ENCODE results near the gene NUFIP2. TPM values are rescaled to one million over a fixed set of nuclear protein-coding genes. Genes with fewer than 3 reads are reported as not detected.
"Not testable (repeated sequence)": the region's sequence is repeated elsewhere in the genome, so short reads cannot be mapped to it uniquely, and the experiment has no call there.

The NUFIP2 gene
- 26.5 and 31.7 TPM in 2 replicates for polyA plus RNA-seq (2014; cell fraction: cytosol; rRNA removed)
- polyA plus RNA-seq (2014; cell fraction: nucleus; rRNA removed): 21.9 and 25.7 TPM in 2 replicates

- DNase-seq (ENCODE audit: low spot score): peak; percentile 99
Measured at GRCh38 chr17:29293890-29294579, at the start of gene NUFIP2. Gene NUFIP2, minus strand, starts transcription at chr17:29294148. Its CDS starts 89 bp downstream, at chr17:29294059.

- no peak for DNase-seq (ENCODE audit: low spot score)
Measured at GRCh38 chr17:29342158-29342765, 48.3 kb upstream of the NUFIP2 start.

- no peak for DNase-seq (ENCODE audit: low spot score)
Measured at GRCh38 chr17:29341726-29342125, 47.8 kb upstream of the NUFIP2 start.

GRCh38 chr17:29339016-29339415 is 45.1 kb upstream of the NUFIP2 start:
- DNase-seq (ENCODE audit: low spot score): not testable (repeated sequence)

- DNase-seq (ENCODE audit: low spot score): no peak
Measured at GRCh38 chr17:29331708-29332085, 37.7 kb upstream of the NUFIP2 start.

GRCh38 chr17:29331075-29331707 is 37.2 kb upstream of the NUFIP2 start:
- DNase-seq (ENCODE audit: low spot score): no peak

GRCh38 chr17:29327412-29327811 is 33.5 kb upstream of the NUFIP2 start:
- no peak for DNase-seq (ENCODE audit: low spot score)

GRCh38 chr17:29326023-29326813 is 32.3 kb upstream of the NUFIP2 start:
- no peak for DNase-seq (ENCODE audit: low spot score)

- DNase-seq (ENCODE audit: low spot score): no peak
Measured at GRCh38 chr17:29322363-29322762, 28.4 kb upstream of the NUFIP2 start.

- DNase-seq (ENCODE audit: low spot score): no peak
Measured at GRCh38 chr17:29303386-29303785, 9.4 kb upstream of the NUFIP2 start.

- no peak for DNase-seq (ENCODE audit: low spot score)
Measured at GRCh38 chr17:29299031-29299430, 5.1 kb upstream of the NUFIP2 start.

GRCh38 chr17:29295420-29295819 is 1.5 kb upstream of the NUFIP2 start:
- DNase-seq (ENCODE audit: low spot score): no peak

GRCh38 chr17:29294580-29294900 is 592 bp upstream of the NUFIP2 start:
- no peak for DNase-seq (ENCODE audit: low spot score)

- DNase-seq (ENCODE audit: low spot score): peak; percentile 63
Measured at GRCh38 chr17:29292992-29293889, 707 bp downstream of the NUFIP2 start.

- DNase-seq (ENCODE audit: low spot score): peak; percentile 34
Measured at GRCh38 chr17:29292071-29292991, 1.6 kb downstream of the NUFIP2 start.

- DNase-seq (ENCODE audit: low spot score): peak; percentile 73
Measured at GRCh38 chr17:29291163-29291752, 2.7 kb downstream of the NUFIP2 start.

- no peak for DNase-seq (ENCODE audit: low spot score)
Measured at GRCh38 chr17:29289852-29290251, 4.1 kb downstream of the NUFIP2 start.

GRCh38 chr17:29283961-29284360 is 10.0 kb downstream of the NUFIP2 start:
- DNase-seq (ENCODE audit: low spot score): no peak

GRCh38 chr17:29283496-29283895 is 10.5 kb downstream of the NUFIP2 start:
- DNase-seq (ENCODE audit: low spot score): no peak
